GM12865 (cell line): ENCODE results near the gene APELA.
"Not testable (repeated sequence)": the region's sequence is repeated elsewhere in the genome, so short reads cannot be mapped to it uniquely, and the experiment has no call there.

Experiments
- DNase-seq: peaks from one replicate; pipeline ENCODE4 v3.0.0; 2010; ENCODE audit warnings: low read depth
- H3K4me3 ChIP-seq: 2 replicates; pipeline ENCODE4 v1.5.1; 2011; ENCODE audit warnings: mild to moderate bottlenecking, low read depth, low read length, control low read depth
- TF ChIP-seq, protein P1 (sequence below): IDR thresholded peaks from 2 replicates; pipeline ENCODE4 v1.5.1; 2011; ENCODE audit warnings: low read length, control low read depth, low read depth, inconsistent platforms; ENCODE audit not compliant: insufficient read depth; ENCODE audit errors: missing control alignments

The APELA gene

GRCh38 chr4:164913506-164913905, 36.5 kb downstream of the APELA start:
- DNase-seq = peak; percentile 15
- TF ChIP-seq, protein P1, sequence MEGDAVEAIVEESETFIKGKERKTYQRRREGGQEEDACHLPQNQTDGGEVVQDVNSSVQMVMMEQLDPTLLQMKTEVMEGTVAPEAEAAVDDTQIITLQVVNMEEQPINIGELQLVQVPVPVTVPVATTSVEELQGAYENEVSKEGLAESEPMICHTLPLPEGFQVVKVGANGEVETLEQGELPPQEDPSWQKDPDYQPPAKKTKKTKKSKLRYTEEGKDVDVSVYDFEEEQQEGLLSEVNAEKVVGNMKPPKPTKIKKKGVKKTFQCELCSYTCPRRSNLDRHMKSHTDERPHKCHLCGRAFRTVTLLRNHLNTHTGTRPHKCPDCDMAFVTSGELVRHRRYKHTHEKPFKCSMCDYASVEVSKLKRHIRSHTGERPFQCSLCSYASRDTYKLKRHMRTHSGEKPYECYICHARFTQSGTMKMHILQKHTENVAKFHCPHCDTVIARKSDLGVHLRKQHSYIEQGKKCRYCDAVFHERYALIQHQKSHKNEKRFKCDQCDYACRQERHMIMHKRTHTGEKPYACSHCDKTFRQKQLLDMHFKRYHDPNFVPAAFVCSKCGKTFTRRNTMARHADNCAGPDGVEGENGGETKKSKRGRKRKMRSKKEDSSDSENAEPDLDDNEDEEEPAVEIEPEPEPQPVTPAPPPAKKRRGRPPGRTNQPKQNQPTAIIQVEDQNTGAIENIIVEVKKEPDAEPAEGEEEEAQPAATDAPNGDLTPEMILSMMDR = peak; percentile 8
- not testable (repeated sequence) for H3K4me3 ChIP-seq

DNA sequence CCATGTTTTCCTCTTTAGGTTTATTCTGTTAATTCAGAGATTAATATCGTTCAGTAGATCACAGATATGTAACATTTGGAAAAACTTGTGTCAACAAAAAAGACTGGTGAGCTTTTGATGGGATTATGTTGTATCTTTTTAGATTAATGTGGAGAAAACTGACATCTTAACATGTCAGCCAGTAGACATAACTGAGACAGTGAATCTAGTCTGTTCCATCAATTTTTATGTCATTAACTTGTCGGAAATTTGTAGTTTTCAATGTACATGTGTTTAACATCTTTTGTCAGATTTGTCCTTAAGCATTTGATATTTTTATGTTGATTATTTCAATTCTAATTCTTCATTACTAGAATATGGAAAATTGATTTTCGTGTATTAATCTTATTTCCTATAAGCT, 42.0 kb downstream of the APELA start:
- TF ChIP-seq, protein P1 = no peak
- no peak for DNase-seq
- H3K4me3 ChIP-seq = no peak overlapping the region

GRCh38 chr4:164924670-164925238, 47.8 kb downstream of the APELA start:
- TF ChIP-seq, protein P1 = no peak
- no peak for DNase-seq
- no peak overlapping the region for H3K4me3 ChIP-seq

GRCh38 chr4:164926301-164926700, 49.3 kb downstream of the APELA start:
- DNase-seq = no peak
- TF ChIP-seq, protein P1 = no peak

DNA sequence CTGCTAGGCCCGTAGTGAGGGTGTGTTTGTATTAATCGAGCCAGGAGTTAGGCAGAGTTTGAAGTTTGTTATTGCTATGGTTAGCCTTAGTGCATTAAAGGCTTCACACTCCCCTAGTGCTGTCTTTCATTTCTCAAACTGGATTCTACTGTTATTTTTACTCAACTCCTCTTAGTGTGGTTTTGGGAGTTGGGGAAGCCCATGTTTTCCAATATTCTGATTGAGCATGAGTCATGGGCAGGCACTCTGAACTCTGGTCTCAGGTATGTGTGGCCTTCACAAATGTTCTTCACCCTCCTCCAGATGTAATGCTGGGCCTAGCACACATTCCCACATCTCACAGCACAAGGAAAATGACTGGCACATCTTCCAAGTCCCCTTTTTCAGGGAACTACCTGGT, 50.1 kb downstream of the APELA start:
- H3K4me3 ChIP-seq, DNase-seq: not testable (repeated sequence)

More at GRCh38 chr4:164926301-164926700, 49.3 kb downstream of the APELA start:
- no peak overlapping the region for H3K4me3 ChIP-seq

DNA sequence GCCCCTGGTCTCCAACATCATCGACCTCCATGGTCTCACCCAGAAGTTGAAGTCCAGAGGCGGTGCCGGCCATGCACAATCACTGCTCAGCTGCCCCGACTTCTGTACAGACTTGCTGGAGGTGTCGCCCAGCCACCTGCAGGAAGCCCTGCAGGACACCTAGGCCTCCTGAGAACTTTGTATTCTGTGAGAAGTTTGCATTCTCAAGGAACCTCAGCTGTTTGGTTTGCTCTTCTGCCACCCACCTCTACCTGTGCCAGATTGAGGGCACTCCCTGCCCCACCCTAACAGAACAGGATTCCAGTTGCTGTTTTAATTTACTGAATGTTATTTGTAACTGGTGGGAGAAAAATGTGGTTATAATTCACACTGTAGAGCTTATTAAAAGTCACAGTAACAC, 53.7 kb downstream of the APELA start:
- TF ChIP-seq, protein P1 = no peak
- no peak for DNase-seq

DNA sequence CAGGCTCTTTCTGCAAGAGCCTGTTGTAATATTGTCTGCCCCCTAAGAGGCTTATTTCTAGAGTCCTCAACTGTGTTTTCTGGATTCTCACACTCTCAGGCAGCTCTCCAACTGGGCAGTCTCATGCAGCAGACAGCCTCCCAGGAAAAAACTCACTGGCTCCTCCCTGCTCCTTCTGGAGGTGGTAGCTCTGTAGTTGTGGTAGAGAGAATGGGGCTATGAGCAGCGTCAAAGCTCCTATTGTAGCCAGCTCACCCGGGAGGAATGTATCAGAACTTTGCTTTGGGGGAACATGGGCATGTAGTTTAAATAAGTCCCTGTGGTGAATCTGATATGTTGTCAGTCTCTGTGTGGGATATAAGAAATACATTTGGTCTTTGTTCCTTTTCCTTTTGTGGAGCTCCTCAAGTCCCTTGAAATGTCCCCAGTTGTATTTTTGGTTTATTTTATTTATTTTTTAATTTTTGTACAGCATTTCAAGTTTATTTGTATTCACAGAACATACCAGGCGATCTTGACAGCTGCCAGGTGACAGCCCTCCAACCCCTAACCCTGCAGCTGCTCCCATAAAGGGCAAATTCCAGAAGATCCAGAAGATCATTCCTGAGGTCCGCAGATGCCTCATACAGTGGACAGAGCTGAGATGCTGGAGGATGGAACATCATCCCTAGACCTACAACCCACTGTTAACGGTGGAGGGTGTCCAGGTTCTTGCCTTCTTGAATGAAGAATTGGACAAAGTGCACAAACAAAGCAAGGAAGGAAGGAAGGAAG, 54.8 kb downstream of the APELA start:
- TF ChIP-seq, protein P1 = no peak
- H3K4me3 ChIP-seq = no peak overlapping the region
- no peak for DNase-seq

More for the DNA sequence above, 53.7 kb downstream of the APELA start:
- no peak overlapping the region for H3K4me3 ChIP-seq
